EL (cell line): Measurements from ENCODE around the gene OR2AE1.
A peak's percentile ranks its signal among the peaks of the same experiment; 100 is the strongest.
"Not testable (repeated sequence)": the region's sequence is repeated elsewhere in the genome, so short reads cannot be mapped to it uniquely, and the experiment has no call there.

ENCODE experiments used
- DNase-seq: peaks from one replicate; pipeline ENCODE4 v3.0.0-alpha.2; 2016

Gene OR2AE1, protein sequence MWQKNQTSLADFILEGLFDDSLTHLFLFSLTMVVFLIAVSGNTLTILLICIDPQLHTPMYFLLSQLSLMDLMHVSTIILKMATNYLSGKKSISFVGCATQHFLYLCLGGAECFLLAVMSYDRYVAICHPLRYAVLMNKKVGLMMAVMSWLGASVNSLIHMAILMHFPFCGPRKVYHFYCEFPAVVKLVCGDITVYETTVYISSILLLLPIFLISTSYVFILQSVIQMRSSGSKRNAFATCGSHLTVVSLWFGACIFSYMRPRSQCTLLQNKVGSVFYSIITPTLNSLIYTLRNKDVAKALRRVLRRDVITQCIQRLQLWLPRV

DNA sequence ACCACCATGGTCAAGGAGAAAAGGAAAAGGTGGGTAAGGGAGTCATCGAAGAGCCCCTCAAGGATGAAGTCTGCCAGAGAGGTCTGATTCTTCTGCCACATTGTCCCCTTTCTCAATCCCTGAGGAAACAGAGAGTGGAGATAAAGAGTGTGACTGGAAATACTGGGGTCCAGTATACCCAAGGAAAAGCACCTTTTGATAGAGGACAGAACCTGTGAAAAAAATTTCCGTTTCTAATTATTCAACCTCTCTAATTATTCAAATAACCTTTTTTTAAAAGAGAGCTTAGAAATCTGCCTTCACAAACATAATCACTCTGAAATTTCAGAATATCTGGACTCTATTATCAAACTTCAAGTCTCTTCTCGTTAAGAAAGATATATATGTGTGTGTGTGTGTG lies at the start of gene OR2AE1:
Gene OR2AE1, minus strand, starts transcription at position 101 of the 400 bp plus-strand sequence. Its CDS starts 0 bp downstream, at position 101.
- DNase-seq = no peak

DNA sequence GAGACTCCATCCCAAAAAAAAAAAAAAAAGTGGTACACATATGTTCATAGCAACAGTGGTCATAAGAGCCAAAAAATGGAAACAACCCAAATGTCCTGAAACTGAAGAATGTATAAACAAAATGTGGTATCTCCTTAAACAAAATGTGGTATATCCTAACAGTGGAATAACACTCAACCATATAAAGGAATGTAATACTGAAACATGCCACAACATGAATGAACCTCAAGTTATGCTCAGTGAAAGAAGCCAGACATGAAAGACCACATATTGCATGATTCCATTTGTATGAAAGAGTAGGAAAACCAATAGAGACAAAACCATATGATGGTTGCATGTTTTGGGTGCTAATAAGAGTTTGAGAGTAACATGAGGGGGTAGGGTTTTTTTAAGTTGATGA lies 49.5 kb upstream of the OR2AE1 start:
- DNase-seq = no peak

DNA sequence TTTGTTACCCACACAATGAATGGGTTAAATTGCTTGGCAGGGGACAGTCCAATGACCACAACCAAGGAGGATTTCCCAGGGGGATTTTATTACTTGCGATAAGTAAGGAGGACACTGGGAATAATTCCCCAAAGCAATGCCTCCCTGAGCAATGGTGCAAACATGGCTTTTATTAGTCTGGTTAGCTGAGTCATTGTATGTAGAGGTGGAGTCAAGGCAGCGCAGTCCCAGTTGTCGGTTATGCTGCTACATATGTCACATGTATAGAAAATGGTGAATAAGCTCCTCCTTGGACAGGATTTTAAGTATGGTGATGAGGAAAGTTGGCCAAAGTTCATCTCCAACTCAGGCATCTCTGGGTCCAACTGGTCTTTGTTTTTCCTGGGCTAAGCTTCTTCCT lies 46.4 kb upstream of the OR2AE1 start:
- DNase-seq = no peak

DNA sequence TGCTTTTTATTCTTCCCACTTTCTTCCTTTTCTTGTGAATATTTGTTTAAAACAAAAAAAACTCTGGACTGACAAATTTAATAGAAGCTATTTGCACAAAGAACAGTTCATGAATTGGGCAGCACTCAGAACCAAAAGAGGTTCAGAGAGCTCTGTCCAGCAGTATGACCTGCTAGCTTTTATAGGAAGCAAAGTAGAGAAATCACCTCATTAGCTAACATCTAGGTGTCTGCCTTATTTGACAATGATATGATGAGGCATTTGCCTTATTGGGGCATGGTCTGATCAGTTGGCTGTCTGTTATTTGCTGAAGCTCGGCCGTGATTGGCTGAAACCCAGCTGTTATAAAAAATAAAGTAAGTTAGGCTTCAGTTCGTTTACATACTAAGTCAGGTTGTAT lies 43.3 kb upstream of the OR2AE1 start:
- DNase-seq = peak; percentile 11

DNA sequence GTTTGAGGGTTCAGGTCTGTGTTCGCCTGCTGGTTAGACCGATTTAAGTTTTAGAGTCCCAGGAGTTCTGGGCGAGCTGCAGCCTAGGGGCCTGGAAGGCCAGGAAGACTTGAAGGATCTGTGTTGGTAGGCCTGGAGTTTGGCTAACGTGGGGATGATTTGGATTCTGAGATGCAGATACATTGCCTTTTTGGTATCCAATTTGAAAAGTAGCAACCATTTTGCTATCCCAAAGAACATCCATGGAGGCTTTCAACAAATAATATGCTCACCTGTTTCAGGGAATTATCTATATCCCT lies 42.9 kb upstream of the OR2AE1 start:
- DNase-seq = no peak

DNA sequence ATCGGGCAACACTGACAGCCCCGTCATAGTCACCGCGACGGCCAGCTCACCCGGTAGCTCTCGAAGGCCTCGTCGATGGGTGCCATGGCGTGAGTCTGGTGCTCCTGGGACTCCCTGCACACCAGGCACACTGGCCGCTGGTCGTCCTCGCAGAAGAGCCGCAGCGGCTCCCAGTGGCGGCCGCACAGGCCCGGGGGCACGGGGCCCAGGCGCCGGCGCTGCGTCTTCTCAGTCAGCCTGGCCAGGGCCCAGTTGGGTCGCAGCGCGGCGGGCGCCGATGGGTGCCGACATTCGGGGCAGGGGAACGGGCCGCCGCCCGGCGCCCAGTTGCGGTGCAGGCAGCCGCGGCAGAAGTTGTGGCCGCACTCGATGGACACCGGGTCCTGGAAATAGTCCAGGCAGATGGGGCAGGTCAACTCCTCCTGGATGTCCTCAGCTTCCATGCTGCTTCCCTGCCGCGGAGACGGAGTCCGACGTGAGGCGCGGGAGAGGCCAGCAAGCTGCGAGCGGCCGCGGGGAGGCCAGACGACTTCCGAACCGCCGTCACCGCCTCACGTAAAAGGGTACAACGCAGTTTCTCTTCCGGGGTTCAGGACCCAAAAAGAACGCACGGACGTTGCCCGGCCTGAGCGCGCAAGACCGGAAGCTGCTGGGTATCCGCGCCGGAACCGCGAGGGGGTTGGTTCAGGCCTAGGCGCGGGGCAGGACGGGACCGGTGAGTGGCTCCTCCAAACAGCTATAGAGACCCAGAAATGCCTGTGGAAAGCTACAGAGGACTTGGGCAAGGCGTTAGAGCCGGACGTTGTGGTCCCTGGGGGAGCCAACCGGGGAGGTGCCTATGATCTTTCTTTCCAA lies 42.4 kb upstream of the OR2AE1 start, which contains the start of gene TRIM4:
Gene TRIM4, minus strand, starts transcription at position 572 of the 855 bp plus-strand sequence. Its CDS starts 129 bp downstream, at position 443.
- peak; percentile 93 for DNase-seq

DNA sequence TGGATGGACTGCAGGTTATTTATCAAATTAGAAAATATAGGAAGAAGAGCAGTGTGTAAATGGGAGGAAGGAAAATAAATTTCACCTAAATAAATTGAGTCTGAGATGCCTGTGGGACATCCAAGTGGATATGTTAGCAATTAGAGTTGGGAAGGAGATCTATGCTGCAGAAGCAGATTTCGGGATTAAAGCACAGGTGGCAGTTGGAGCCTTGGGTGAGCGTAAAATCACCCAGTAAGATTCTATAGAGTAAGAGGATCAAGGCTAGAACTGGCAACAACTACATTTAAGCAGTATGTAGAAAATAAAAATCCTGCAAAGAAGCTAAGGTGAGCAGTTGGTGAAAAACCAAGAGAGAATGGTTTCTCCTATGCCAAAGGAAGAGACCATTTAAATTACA lies 34.1 kb upstream of the OR2AE1 start:
- DNase-seq = no peak

DNA sequence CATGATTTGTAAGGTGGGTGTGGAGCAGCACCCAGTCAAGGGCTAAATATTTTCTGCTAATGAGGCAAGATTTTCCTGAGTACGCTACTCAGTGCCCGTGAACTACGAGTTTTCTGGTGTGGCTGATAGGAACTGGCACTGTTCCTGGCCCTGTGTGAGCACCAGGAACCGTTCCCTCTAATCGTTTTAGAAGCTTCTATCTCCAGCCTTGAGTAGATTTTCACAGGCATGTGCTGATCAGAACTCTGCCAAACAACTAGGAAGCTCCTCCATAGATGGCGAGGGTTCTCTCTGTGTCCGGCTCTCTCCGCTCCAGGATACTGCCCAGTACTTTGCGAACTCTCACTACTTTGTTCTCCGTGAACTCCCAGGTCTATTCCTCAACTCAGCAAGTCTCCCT lies 24.7 kb upstream of the OR2AE1 start:
- no peak for DNase-seq

DNA sequence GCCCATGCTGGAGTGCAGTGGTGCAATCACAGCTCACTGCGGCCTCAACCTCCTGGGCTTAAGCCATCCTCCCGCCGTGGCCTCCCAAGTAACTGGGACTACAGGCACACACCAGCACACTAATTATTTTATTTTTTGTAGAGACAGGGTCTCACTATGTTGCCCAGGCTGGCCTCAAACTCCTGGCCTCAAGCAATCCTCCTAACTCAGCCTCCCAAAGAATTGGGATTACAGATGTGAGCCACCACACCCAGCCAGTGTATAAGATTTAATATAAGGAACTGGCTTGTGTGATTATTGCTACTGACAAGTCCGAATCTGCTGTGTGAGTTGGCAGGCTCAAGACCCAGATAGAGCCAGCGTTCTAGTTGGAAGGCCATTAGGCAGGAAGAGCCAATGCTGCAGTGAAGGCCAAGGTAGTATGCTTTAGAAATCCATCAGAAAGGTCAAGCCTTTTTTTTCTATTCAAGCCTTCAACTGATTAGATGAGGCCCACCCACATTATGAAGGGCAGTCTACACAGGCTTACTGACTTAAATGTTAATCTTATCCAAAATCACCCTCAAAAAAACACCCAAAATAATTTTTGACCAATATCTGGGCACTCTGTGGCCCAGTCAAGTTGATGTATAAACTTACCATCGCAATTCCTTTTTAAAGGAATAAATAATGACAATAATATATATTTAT lies 23.1 kb upstream of the OR2AE1 start:
- no peak for DNase-seq

DNA sequence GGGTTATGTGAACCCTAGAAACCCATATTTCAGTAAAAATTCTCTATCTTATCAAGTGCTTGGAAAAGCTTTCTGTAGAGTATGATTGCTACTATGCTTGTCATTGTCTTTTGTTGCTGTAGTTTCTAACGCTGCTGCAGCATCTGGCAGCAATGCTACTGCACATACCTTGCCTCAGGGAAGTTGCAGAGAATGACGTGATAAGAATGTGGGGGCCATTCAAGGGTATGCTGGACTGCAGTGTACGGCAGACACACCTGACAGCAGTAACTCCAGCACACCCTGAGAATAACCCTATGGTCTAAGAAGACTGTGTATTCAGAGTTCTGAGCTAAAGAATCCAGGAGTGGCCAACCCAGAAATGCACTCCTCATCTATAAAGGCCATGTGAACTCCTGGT lies 22.0 kb upstream of the OR2AE1 start:
- no peak for DNase-seq

DNA sequence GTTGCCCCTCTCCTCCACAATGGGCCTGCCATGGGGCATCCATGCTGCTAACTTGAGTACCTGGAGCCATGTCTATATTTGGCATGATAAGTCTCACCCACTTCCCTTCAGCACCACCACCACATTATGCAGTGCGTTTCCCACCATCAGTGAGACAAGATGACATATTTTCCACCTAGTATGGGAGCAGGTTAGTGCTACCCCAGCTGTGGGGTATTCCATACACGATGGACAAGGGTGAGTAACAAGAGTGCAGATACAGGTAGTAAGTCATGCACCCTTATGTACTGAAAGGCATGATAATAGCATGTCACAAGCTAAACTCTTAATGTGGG lies 21.2 kb upstream of the OR2AE1 start:
- DNase-seq = no peak

DNA sequence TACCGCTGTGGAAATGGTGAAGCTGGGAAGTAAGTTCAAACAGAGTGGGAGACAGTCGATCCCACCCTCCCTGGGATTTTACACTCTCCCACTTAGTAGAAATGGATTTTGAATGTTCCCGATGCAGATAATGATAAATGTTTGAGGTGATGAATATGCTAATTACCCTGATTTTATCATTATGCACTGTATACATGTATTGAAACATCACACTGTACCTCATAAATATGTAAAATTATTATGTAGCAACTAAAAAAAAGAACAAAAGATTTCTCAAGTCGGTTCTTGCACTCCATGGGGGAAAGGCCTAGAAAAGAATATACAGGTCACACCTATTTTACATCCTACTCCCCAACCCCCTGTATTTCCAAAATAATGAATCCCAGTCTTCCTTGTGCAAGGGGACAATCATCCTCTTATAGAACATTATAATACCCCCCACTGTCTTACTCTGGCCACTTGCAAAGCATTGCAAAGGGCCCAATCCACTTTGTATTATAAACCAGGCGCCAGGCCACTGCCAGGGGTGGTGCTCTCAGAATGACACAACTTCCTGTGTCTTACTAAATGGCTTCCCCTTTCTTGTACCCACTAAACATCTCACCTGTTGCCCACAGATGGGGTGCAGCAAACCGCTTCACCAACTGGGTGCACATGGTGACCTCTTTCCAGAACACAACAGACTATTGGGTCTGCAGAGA lies 20.6 kb upstream of the OR2AE1 start:
- no peak for DNase-seq

DNA sequence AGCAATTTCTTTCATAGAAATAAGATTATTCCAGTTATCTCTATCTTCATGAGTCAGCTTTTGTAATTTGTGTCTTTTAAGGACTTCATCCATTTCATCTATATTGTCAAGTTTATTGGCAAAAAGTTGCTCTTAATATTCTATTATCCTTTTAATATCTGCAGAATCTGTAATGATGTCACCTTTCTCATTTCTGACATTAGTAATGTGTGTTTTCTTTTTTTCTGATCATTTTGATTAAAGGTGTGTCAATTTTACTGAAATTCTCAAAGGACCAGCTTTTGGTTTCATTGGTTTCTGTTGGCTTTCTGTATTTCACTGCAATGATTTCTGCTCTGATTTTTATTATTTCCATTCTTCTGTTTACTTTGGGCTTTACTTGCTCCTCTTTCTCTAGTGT lies 17.9 kb upstream of the OR2AE1 start:
- DNase-seq = no peak

DNA sequence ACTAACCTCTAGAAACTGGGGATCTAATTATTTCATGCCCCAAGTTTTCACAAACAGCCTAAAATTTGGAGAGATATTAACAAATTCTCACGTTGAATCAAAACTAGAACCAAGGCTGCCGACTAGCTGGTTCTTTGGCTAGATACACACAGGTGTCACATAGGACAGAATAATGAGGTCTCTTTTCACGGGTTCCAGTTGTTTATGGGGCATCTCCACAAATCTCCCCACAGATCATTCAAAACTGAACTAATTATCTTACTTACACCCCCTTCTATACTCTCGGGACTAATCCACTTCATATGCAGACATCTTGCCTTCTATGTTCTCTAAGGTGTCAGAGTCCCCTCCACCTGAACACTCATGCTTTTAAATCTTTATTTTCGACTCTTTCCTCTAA lies 16.4 kb upstream of the OR2AE1 start:
- DNase-seq = no peak

DNA sequence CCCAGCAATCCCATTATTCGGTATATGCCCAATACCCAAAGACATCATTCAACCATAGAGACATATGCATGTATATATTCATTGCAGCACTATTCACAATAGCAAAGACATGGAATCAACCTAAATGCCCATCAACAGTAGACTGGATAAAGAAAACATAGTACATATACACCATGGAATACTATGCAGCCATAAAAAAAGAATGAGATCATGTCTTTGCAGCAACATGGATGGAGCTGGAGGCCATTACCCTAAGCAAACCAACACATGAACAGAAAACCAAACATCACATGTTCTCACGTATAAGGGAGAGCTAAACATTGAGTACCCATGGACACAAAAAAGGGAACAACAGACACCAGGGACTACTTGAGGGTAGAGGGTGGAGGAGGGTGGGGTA lies 13.5 kb upstream of the OR2AE1 start:
- DNase-seq = not testable (repeated sequence)

DNA sequence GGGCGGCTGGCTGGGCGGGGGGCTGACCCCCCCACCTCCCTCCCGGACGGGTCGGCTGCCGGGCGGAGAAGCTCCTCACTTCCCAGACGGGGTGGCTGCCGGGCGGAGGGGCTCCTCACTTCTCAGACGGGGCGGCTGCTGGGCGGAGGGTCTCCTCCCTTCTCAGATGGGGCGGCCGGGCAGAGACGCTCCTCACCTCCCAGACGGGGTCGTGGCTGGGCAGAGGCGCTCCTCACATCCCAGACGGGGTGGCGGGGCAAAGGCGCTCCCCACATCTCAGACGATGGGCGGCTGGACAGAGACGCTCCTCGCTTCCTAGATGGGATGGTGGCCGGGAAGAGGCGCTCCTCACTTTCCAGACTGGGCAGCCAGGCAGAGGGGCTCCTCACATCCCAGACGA lies 11.5 kb upstream of the OR2AE1 start:
- DNase-seq = not testable (repeated sequence)

DNA sequence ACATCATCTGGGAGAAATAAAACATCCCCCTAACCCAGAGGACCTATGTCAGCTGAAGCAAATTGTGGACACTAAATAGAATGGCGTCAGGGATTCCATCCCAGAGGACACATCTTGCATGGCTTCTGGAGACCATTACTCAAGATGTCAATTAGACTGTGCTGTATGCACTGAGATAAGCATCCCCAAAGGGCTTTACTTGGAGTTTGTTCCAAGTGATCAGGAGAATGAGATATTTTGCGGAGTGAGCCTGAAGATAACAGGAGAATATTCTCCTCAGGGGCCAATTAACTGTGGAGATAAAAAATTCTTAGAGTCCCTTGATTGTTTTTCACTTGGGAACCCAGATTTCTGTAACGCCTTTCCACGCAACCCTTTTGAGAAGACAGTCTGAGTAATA lies 4.5 kb upstream of the OR2AE1 start:
- DNase-seq = no peak

DNA sequence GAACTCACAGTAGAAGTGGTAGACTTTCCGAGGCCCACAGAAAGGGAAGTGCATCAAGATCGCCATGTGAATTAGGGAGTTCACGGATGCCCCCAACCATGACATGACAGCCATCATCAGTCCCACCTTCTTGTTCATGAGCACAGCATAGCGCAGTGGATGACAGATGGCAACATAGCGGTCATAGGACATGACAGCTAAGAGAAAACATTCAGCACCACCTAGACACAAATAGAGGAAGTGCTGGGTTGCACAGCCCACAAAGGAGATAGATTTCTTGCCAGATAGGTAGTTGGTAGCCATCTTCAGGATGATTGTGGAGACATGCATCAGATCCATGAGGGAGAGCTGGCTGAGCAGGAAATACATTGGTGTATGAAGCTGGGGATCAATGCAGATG lies 342 bp downstream of the OR2AE1 start:
- DNase-seq = no peak

DNA sequence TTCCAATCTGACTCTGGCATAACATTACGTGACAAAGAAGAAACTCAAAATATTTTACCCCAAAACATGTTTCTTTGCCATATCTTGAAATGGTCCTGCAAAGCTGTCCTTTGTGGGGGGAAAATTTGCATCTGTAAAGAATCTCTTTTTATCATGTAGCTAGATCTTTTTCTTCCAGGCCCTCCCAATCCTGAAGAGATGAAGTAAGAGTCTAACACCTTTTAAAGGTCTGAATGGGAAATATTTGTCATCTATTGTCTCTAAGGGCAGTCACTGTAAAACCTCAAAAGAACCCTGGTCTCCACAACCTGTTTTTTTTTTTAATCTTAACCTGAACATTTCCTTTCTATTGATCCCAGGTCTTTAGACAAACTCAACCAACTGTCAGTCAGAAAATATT lies 8.6 kb downstream of the OR2AE1 start:
- no peak for DNase-seq

DNA sequence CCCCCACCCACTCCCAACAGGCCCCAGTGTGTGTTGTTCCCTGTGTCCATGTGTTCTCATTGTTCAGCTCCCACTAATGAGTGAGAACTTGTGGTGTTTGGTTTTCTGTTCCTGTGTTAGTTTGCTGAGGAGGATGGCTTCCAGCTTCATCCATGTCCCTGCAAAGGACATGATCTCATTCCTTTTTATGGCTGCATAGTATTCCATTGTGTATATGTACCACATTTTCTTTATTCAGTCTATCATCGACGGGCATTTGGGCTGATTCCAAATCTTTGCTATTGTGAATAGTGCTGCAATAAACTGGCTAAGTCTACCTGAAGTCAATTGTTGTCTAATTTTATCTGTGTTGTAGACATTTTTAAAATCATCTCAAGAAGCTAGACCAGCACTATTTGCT lies 9.4 kb downstream of the OR2AE1 start:
- DNase-seq = not testable (repeated sequence)

DNA sequence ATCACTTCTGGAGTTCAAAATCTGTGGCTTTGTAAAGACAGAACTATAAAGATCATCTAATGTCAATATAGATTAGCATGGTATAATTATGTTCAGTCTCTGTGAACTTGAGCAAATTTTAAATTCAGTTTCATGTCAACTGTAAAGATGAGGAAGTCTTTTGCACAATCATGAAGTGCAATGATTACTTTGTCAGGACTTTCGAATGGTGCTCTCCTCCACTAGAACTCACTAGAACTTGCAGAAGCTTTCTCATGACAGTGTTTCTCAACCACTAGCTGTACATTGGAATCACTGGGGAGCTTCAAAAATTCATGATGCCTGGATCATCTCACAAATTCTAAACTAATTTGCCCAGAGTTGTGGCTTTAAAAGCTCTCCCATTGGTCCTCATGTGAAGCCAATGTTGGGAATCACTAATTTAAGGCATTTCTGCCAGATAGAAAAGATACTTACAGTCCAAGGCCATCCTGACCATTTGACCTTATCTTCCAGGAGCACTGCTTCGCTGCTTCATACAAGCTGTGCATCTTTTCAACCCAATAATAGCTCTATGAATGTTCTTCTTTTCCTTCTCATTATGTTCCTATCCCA lies 12.9 kb downstream of the OR2AE1 start:
- DNase-seq = no peak

DNA sequence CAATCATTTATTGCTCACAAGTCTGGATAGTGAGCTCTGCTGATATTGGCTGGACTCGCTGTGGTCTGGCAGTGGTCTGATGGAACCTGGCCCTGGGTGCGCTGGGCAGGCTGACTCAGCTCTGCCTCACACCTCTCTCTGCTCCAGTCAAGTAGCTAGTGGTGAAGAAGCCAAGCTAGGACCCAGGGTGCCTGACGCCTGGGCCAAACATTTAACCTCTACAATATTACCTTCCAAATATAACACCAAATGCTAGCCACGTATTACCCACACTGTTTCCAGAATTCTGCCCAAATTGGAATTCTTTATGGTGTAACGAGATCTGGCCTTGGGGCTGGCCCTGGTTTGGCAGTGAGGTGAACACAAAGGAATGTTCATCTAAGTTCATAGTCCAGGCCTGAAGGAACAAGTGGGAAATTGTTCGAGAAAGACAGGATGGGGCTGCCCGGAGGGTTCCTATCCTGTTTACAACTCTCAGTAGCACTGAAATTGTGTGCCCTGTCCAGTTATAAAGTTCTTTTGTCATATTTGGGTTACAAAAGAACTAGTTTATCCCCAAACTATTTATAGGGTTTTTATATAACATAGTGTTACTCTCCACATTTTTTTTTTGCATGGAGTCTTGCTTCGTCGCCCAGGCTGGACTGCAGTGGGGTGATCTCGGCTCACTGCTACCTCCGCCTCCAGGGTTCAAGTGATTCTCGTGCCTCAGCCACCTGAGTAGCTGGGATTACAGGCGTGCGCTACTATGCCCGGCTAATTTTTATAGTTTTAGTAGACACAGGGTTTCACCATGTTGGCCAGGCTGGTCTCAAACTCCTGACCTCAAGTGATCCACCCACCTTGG lies 16.3 kb downstream of the OR2AE1 start:
- peak; percentile 59 for DNase-seq
